ENCODE measurements around the gene IL32. TPM values are rescaled to one million over a fixed set of nuclear protein-coding genes. Genes with fewer than 3 reads are reported as not detected.

IL32 gene
- total RNA-seq, 4 donors from 2014 or later, result 8.4 to 21.1 (median 13.1) TPM

DNA sequence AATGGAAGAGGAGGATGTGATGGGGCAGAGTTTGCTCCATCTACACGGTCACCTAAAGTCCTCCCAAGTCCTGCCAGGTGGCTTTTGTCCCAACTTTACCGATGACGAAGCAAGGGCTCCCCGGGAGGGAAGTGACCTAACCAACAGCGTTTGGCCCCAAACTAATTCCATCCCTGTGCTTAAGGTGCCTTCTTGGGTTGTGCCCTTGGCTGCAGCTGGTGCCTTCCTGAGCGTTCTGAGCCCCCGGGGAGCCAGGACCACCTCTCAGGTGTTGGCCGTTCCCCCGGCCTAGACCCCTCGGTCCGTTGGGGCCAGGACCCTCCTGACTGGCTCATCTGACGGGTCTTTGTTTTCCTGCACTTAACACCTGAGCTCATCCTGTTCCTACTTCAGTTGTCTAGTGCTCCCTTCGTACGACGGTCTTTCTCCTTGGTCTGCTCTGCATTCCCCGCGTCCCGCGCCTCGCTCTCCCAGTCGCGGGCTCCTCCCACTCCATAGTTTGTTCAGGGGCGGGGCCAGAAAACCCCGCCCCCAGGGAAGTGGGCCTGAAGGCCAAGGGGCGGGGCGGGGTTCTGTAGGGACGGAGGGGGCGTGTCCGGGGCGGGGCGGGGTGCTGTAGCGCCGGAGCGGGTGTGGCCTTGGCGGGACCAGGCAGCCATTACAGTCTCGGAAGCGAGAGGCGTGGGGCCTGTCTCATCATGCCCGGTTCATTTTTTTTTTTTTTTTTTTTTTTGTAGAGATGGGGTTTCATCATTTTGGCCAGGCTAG, 34.5 kb downstream of the IL32 start:
- TF ChIP-seq, protein P1, sequence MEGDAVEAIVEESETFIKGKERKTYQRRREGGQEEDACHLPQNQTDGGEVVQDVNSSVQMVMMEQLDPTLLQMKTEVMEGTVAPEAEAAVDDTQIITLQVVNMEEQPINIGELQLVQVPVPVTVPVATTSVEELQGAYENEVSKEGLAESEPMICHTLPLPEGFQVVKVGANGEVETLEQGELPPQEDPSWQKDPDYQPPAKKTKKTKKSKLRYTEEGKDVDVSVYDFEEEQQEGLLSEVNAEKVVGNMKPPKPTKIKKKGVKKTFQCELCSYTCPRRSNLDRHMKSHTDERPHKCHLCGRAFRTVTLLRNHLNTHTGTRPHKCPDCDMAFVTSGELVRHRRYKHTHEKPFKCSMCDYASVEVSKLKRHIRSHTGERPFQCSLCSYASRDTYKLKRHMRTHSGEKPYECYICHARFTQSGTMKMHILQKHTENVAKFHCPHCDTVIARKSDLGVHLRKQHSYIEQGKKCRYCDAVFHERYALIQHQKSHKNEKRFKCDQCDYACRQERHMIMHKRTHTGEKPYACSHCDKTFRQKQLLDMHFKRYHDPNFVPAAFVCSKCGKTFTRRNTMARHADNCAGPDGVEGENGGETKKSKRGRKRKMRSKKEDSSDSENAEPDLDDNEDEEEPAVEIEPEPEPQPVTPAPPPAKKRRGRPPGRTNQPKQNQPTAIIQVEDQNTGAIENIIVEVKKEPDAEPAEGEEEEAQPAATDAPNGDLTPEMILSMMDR (IDR thresholded peaks at IDR 0.05; ENCODE audit: low read depth), result no peak

DNA sequence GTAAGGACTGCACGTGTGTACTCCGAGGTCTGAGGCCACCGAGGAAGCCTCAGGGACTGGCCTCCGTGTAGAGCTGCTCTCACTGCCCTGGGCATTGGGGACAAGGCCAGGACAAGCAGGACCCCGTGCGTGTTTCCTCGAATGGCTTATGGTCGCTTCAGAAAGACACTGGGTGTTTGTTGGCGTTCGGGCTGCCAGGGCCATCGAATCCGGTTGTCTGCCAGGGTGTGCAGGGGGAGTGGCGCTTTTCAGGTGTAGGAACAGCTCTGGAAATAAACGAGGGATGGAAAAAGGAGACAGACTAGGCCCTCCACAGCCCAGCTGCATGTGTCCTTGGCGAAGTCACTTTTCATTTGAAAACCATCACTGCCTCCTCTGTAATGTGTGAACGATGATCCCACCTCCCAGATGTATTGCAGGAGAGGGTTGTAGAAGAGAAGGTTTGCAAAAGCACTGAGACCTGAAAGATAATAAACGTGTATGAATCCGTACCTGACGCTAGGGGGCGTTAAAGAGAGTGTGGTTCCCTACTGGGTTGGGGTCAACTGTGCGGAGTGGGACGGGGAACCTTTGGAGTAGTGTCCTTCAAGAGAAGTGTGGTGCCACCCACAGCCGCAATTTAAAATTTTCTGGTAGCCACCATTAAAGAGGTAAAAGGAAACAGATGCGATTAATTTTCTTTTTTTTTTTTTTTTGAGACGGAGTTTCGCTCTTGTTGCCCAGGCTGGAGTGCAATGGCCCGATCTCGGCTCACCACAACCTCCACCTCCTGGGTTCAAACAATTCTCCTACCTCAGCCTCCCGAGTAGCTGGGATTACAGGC, 35.8 kb downstream of the IL32 start:
- TF ChIP-seq, protein P1 (IDR thresholded peaks at IDR 0.05; ENCODE audit: low read depth), result no peak

DNA sequence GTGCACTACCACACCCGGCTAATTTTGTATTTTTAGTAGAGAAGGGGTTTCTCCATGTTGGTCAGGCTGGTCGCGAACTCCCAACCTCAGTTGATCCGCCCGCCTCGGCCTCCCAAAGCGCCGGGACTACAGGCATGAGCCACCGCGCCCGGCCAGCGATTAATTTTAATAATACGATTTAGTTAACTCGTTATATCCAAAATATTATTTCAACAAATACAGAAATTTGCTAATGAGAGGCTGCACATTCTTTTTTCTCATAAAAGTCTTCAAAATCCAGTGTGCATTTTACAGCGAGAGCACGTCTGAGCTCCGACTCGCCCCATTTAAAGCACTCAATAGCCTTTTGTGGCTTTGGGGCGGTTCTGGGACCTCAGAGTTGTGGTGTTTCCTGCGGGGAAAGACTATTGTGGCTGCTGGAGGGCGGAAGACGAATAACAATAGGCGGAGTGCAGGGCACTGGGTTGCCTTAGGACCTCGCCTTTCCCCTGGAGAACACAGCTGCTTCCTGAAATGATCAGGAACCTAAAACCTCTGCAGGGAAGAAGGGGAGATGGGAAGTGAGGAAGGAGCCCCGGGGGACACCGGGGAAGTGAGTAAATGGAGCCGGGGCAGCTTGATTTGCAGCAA, 36.5 kb downstream of the IL32 start:
- TF ChIP-seq, protein P1 (IDR thresholded peaks at IDR 0.05; ENCODE audit: low read depth), result no peak

DNA sequence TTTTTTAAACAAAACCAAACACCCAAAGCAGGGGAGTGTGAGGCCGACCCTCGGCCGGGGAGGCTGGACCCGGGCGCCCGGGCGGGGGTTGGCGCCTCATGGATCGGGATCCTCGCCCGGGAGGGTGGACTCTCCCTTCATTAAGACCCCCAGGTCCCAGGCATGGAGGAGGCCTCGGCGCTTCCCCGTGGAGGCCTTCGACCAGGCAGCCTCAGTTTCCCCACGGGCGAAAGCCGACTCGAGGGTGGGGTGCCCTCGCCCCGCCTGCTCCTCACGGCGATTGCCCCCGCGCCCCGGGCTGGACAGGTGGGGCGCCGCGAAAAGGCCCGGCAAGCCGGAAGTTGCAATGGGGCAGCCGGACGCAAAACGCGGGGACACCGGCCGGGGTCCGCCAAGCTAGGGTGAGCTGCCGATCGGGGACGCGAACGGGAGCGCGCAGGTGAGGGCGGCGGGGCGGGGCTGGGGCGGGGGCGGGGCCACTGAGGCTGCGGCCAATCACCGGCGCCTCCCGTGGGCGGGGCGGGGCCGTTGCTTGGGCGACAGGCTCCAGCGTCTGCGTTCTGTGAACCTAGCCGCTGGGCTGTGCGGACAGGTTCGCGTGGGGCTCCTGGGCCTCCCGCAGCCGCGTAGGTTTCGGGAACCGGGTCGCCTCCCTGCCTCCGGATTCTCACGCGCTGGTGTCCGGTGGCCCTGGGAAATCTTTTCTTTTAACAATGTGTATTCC, 40.9 kb downstream of the IL32 start:
- TF ChIP-seq, protein P1 (IDR thresholded peaks at IDR 0.05; ENCODE audit: low read depth), result no peak

DNA sequence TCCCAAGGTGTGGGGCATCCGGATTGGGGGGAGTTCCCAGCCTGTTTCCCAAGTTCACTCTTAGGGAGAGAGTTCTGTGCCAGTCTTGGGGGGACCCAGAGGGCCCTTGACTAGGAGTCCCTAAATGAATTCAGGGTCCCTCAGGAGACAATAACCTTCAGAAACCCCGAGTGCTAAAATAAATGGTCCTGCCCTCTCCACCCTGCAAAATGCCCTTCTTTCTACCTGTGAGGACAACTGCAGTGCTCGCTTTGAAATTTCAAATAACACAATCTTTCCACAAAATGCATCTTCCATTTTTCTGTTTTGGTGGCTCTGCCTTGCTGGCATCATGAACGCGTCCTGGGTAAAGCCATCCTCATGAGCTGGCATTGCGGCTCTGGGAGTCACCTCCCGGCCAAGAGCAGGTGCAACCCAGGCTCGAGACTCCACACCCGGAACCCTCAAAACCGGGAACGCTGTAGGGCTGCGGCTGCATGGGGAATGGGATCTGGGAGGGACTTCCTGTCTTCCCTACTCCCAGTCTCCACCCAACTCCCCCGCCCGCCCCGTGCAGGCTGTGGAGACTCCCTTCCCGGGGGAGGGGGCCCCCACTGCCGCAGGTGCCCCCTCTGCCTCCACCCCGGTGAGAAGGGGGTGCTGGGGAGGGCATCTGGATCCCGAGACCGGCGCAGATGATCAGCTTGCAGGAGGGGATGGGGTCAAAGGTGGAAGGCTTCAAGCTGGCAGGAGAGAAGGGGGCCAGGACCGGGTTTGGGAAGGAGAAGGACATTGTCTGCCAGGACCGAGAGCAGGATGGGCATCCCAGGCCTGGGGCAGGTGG, 46.8 kb downstream of the IL32 start, which contains the start of gene ZNF205:
Gene ZNF205 (plus strand): TSS at position 529 of the 823 bp plus-strand sequence. CDS start 845 bp downstream, outside the sequence.
- TF ChIP-seq, protein P1 (IDR thresholded peaks at IDR 0.05; ENCODE audit: low read depth), result no peak

DNA sequence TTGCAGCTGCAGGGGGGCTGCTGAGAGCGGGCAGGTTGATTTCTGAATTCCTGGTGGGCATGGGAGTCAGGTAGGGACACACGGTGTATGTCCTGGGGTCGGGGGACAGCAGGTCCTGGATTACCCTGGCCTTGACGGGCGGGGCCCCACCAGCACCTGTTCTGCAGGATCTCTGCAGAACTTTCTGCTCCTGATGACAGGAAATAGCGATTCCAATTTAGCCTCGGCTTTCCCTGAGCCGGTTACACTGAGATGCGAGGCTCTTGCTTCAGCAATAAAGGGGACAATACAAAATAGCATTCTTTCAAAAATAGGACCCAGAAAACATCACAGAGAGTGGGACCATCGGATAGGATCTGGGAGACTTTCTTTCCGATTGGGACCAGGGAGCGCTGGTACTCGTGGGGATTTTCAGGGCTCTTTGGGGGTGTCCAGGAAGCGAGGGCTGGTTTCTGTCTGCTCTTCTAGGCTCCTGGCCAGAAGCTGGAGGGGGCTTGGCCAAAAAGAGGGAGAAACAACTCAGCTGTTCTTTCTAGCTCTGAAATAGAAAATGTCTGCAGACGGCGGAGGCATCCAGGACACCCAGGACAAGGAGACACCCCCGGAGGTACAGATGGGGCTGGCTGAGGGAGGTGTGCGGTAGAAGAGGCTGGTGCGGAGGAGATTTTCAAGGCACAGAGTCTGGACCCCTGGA, 47.6 kb downstream of the IL32 start:
- TF ChIP-seq, protein P1 (IDR thresholded peaks at IDR 0.05; ENCODE audit: low read depth), result no peak

Data from subcutaneous adipose tissue (tissue), 4 donors.